Activated CD8-positive, alpha-beta memory T cell treated with anti-CD3 and anti-CD28 coated beads, Interleukin-2, amount 50 U/mL, for 24 hours (primary cell): ENCODE results near the gene PNP.
"Not testable (repeated sequence)": the region's sequence is repeated elsewhere in the genome, so short reads cannot be mapped to it uniquely, and the experiment has no call there.

ENCODE experiments used
- DNase-seq: peaks from one replicate; pipeline ENCODE4 v3.0.0-alpha.2; 2020; ENCODE audit errors: extremely low read depth

PNP gene

DNA sequence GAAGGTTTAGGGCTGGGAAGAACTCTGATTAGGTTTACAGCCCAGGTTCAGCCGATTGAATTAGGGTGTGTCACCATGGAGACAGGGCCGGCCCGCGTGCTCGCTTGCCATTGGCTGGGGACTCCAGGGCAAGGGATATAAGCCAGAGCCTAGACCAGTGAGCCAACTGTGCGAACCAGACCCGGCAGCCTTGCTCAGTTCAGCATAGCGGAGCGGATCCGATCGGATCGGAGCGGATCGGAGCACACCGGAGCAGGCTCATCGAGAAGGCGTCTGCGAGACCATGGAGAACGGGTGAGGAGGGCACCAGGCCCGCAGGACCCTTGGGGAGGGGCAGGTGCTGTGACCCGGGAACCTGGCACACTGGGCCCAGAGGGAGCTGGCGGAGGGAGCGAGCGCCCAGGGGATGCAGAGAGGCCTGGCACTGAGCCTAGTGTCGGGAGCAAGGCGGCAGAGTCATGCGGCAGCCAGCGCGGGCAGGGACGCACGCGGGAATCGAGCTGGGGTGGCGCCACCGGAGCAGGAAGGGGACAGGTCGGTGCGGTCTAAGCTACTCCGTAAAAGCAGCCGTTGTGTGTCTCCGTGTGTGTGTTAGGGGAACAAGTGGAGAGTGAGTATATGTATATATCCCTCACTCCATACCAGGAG lies at the start of gene PNP:
Gene PNP (plus strand): TSS at position 165 of the 648 bp plus-strand sequence. CDS start 119 bp downstream, at position 284.
- peak; percentile 69 for DNase-seq

- DNase-seq = no peak
Measured at GRCh38 chr14:20419419-20419818, 49.8 kb upstream of the PNP start.

GRCh38 chr14:20421267-20421666 lies 47.9 kb upstream of the PNP start:
- no peak for DNase-seq

GRCh38 chr14:20422886-20423285 lies 46.3 kb upstream of the PNP start:
- DNase-seq = no peak

DNA sequence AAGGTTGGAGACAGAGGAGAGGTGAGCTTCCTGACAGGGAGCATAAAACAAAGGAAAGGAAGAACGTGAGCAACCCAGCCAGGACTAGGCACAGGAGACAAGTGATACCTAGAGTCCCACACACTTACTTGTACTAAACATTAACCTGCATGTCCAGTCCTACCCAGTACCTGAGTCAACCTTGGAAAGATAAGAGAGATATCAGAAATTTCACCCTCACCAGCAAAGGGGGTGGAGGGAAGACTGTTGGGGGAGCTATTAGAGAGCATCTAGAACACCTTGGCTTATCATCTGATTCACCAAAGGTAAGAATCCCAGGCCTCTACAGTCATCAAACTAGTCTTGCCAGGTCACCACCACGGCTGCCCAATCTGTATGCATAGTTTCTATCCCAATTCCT lies 44.4 kb upstream of the PNP start:
- DNase-seq = no peak

GRCh38 chr14:20427231-20428009 lies 41.8 kb upstream of the PNP start:
- DNase-seq = no peak

- DNase-seq = no peak
Measured at GRCh38 chr14:20428010-20428365, 41.2 kb upstream of the PNP start.

GRCh38 chr14:20428802-20429201 lies 40.4 kb upstream of the PNP start:
- no peak for DNase-seq

DNA sequence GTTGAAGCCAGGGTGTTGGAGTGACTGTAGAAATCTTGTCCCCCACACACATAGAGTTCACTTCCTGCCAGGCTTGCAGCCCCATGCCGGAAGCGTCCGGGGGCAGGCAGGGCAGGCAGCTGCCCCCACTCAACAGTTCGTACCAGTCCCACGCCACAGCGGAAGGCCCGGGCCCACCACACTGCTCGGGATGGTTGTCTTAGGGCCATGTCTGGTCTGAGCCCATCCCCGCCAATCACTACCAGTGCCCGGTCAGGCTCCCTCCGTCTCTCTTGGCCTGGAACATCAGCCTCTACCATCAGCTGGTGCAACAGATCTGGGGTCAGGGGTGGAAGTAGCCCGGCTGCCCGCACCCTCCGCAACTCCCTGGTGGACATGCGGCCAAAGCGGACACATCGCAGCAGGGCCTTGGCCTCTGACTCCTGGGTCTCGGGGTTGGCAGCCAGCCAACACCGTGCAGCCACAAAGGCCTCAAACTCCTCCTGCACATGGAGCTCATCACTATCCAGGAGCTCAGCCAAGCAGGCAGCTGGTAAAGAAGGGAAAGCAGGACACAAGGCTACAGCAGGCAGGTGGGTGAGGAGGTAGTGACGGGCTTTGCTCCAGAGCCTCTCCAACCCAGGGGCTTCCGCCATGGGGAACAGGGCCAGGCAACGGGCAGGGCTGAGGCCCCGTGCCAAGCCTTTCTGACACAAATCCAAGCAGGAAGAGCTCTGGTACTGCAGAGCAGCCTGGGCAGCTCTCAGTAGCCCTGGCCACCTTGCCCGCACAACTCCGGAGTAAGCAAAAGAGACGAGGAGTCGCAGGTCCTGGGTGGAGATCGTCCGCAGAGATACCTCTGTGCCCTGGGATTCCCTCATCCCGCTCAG lies 39.2 kb upstream of the PNP start:
- no peak for DNase-seq

DNA sequence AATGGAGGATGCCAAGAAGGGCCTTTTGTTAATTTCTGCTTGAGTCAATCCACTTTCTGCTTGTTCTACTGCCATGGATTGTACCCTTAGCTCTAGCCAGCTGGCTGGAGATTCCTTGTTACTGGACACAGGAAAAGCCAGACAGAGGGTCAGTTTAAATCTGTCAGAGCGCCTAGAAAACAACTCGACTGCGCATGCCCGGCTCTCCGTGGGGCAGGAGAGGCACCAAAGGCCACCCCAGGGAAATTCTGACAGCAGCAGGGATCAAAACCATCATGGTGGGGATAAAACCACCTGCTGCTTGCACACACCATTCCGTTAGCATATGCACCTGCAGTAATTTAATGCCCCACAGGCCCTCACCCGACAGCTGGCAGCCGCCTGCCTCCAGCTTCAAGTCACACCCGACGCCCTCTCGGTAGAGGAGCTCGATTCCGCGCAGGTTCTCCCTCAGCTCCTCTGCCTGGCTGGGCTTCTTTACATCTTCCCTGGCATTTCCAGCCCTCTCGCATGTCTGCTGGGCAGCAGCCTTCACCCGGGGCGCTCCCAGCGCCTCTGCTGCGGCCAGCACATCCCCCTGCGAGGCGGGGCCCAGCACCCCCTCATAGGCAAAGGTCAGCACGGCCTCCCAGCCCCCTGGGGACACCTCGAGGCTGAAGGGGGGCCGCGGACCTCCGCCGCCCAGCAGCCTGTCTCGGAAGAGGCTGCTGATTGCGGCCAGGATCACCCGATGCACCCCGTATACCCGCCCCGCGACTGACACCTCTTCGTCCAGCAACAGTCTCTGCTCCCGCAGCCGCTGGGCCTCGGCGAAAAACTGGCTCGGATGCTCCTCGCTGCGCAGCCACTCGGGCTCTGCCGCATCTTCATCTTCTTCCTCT lies 34.3 kb upstream of the PNP start:
- no peak for DNase-seq

GRCh38 chr14:20435582-20436362 lies 33.4 kb upstream of the PNP start, which contains the start of gene KLHL33:
KLHL33 (minus strand) TSS chr14:20436166; CDS start chr14:20435811, 355 bp downstream.
- no peak for DNase-seq

GRCh38 chr14:20436363-20436755 lies 32.8 kb upstream of the PNP start:
- DNase-seq = no peak

DNA sequence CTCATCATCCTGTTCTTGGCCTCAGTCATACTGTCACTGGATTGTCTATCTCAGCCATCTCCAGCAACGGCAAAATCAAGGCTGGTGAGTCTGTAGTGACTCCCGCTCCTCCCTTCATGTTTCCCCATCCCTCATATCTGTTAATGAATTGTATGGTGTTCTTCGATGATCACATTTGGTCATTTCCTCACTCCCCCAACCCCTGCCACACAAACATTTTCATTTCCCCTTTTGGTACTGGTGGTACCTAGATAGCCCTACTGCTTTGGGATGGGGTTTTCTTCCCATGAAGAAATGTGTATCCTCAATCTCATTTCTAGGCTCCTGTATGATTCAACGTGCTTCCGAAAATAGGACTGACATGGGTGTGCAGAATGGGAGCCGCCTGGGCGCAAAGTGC lies 30.5 kb upstream of the PNP start:
- DNase-seq = no peak

GRCh38 chr14:20440465-20440864 lies 28.7 kb upstream of the PNP start:
- no peak for DNase-seq

DNA sequence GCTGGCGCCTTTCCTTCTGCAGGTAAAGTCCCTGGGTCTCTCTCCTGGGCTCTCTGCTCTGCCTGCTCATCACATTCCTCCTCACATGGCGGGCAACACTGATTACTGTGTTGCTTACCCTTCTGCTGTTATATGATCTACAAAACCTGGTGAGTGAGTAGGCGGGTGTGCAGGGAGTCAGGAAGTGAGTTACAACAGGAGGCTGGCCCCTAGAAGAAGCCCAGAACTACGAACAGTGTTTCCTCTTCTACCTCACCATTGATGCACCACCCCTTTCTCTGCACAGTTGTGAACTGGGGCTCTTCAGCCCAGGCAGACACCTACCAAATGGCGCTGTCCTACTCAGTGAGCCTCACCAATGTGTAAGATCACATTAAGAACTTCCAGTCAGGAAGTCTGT lies 28.3 kb upstream of the PNP start:
- DNase-seq = no peak

- no peak for DNase-seq
Measured at GRCh38 chr14:20441461-20441860, 27.7 kb upstream of the PNP start.

GRCh38 chr14:20443650-20444049 lies 25.6 kb upstream of the PNP start:
- DNase-seq = not testable (repeated sequence)

- DNase-seq = no peak
Measured at GRCh38 chr14:20446889-20447288, 22.3 kb upstream of the PNP start.

GRCh38 chr14:20452831-20453230 lies 16.4 kb upstream of the PNP start:
- not testable (repeated sequence) for DNase-seq

DNA sequence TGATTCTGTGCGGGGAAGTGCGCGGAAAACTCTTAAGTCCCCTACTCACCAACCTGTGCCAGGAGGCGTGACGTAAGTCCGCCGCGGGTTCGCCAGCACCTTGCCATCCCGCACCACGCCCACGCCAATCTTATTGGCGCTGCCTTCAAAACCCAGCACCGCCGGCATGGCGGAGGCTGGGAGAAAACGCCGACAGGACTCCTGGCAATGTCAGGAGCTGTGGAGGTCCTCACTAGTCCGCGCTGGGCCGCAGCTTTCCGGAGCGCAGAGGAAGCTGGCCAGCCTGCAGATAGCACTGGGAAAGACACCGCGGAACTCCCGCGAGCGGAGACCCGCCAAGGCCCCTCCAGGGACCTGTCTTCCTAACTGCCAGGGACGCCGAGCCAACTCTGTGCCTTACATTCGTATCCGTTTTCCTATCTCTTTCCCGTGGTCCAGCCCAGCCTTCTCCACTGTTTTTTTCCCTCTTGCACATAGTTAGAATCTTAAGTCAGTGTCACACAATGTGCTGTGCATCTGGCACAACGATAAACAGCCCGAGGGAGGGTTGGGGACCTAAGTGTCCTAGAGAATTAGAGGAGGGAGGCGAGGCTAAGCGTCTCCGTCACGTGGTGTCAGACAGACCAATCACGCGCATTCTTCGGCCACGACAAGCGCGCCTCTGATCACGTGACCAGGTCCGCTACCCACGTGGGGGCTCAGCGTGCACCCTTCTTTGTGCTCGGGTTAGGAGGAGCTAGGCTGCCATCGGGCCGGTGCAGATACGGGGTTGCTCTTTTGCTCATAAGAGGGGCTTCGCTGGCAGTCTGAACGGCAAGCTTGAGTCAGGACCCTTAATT lies 14.5 kb upstream of the PNP start, which contains the start of the genes APEX1 and OSGEP:
Gene APEX1 (plus strand): TSS at position 711 of the 839 bp plus-strand sequence. CDS start 420 bp downstream, outside the sequence.
Gene OSGEP (minus strand): TSS at position 297 of the 839 bp plus-strand sequence. CDS start 129 bp downstream, at position 168.
- DNase-seq = peak; percentile 98
